GM23248 (cell line): ENCODE results near the gene RARB. TPM values are rescaled to one million over a fixed set of nuclear protein-coding genes. Genes with fewer than 3 reads are reported as not detected.

Experiments used
- DNase-seq: peaks from one replicate; pipeline ENCODE4 v3.0.0-alpha.2; 2015
- H2AFZ ChIP-seq: fragments of 200-600 bp; sonication (generic); 2 replicates; pipeline ENCODE4 v1.6.1; 2016; ENCODE audit warnings: antibody characterized with exemption
- H3F3A ChIP-seq: fragments of 200-600 bp; sonication (generic); 2 replicates; pipeline ENCODE4 v1.6.1; 2016; ENCODE audit warnings: mild to moderate bottlenecking, antibody characterized with exemption, mixed run types; ENCODE audit not compliant: insufficient read depth
- H3K27ac ChIP-seq: fragments of 200-600 bp; sonication (generic); 2 replicates; pipeline ENCODE4 v1.5.1; 2016; ENCODE audit warnings: mild to moderate bottlenecking
- H3K27me3 ChIP-seq: fragments of 200-600 bp; sonication (generic); replicated peaks from 2 replicates; pipeline ENCODE4 v1.6.1; 2016; ENCODE audit warnings: mild to moderate bottlenecking; ENCODE audit not compliant: insufficient read depth
- H3K36me3 ChIP-seq: fragments of 200-600 bp; sonication (generic); 2 replicates; pipeline ENCODE4 v1.6.1; 2016; ENCODE audit warnings: low read depth, mild to moderate bottlenecking
- H3K4me1 ChIP-seq: fragments of 200-600 bp; sonication (generic); 2 replicates; pipeline ENCODE4 v1.6.1; 2016; ENCODE audit warnings: mild to moderate bottlenecking; ENCODE audit not compliant: insufficient read depth
- H3K4me2 ChIP-seq: fragments of 200-600 bp; sonication (generic); one replicate; pipeline ENCODE4 v1.6.1; 2016; ENCODE audit warnings: mild to moderate bottlenecking; ENCODE audit not compliant: unreplicated experiment
- H3K4me3 ChIP-seq: fragments of 200-600 bp; sonication (generic); 2 replicates; pipeline ENCODE4 v1.5.1; 2016; ENCODE audit warnings: mild to moderate bottlenecking
- H3K79me2 ChIP-seq: fragments of 200-600 bp; sonication (generic); 2 replicates; pipeline ENCODE4 v1.6.1; 2016; ENCODE audit warnings: mild to moderate bottlenecking; ENCODE audit not compliant: insufficient read depth
- H3K9ac ChIP-seq: fragments of 200-600 bp; sonication (generic); 2 replicates; pipeline ENCODE4 v1.6.1; 2016; ENCODE audit warnings: mild to moderate bottlenecking
- H3K9me2 ChIP-seq: fragments of 200-600 bp; sonication (generic); 2 replicates; pipeline ENCODE4 v1.6.1; 2016; ENCODE audit warnings: mixed run types, mild to moderate bottlenecking, moderate library complexity; ENCODE audit not compliant: insufficient read depth
- H3K9me3 ChIP-seq: fragments of 200-600 bp; sonication (generic); one replicate; pipeline ENCODE4 v1.6.1; 2017; ENCODE audit warnings: low read depth
- H4K20me1 ChIP-seq: fragments of 200-600 bp; sonication (generic); 2 replicates; pipeline ENCODE4 v1.6.0; 2016; ENCODE audit not compliant: insufficient read depth
- EZH2 ChIP-seq: fragments of 200-600 bp; sonication (generic); IDR thresholded peaks from 2 replicates; pipeline ENCODE4 v1.6.1; 2018; ENCODE audit warnings: antibody characterized with exemption, mild to moderate bottlenecking; ENCODE audit not compliant: insufficient read depth, poor library complexity, severe bottlenecking
- EZH2phosphoT487 ChIP-seq: fragments of 200-600 bp; sonication (generic); IDR thresholded peaks from 2 replicates; pipeline ENCODE4 v1.6.1; 2018; ENCODE audit warnings: antibody characterized with exemption, moderate library complexity, mild to moderate bottlenecking, low read depth; ENCODE audit not compliant: insufficient read depth
- WGBS, 2 experiments: methylation state at CpG; one replicate each; pipeline ENCODE4 v1.1.6; 2015 to 2017; ENCODE audit warnings: low lambda C conversion rate in 2 of 2, low coverage in 1 of 2; ENCODE audit errors: missing lambda C conversion rate in 2 of 2; 5-methylcytosine and 5-hydroxymethylcytosine counted together
- in situ Hi-C: fragments of 300-500 bp; cut with MboI; formaldehyde crosslinking; loops from 2 replicates; pipeline ENCODE4 v1.15.0; 2020
- polyA plus RNA-seq: library from polyadenylated mRNA; unstranded; fragments of >200 nt; fragmentation: Nextera tagmentation; extraction: Ambion mirVana; gene quantifications from 2 replicates; pipeline ENCODE4 v1.2.1, GENCODE V29; 2016
- total RNA-seq: library from RNA; depleted of rRNA; stranded (reverse); fragments of >200 nt; shearing (Covaris generic); gene quantifications from 2 replicates; pipeline ENCODE4 v1.2.3, GENCODE V29; 2014

Gene RARB
- total and polyA plus RNA-seq, 2 experiments from 2014 or later = 0.11 TPM; not detected in 1

GRCh38 chr3:25532431-25533162, 104.5 kb downstream of the RARB start:
- no peaks in the 10 kb centered on the region for H3F3A ChIP-seq
- no peaks in the 10 kb centered on the region for H3K9me2 ChIP-seq
- H3K27ac ChIP-seq = no peak overlapping the region
- in situ Hi-C loops = no loop called here
- H3K9ac ChIP-seq = no peak overlapping the region
- H4K20me1 ChIP-seq = no peaks in the 10 kb centered on the region
- DNase-seq = no peak
- H3K4me3 ChIP-seq = no peak overlapping the region
- H3K79me2 ChIP-seq = no peaks in the 10 kb centered on the region
- no peak for TF ChIP-seq EZH2
- TF ChIP-seq EZH2phosphoT487 = no peak
- H3K4me2 ChIP-seq = no peak overlapping the region
- H2AFZ ChIP-seq = no peak overlapping the region
- H3K9me3 ChIP-seq = no peaks in the 10 kb centered on the region
- 59 to 61% methylated on average over 3 of the region's 3 CpGs for WGBS, 2 experiments
- no peaks in the 10 kb centered on the region for H3K36me3 ChIP-seq
- H3K4me1 ChIP-seq = no peaks in the 10 kb centered on the region
- no peaks in the 10 kb centered on the region for H3K27me3 ChIP-seq

- Histone ChIP-seq H3K4me2 (no peak overlapping the region), H3K36me3 (no peaks in the 10 kb centered on the region), H3K27ac (no peak overlapping the region), H3K9ac (no peak overlapping the region), H3K9me3 (no peaks in the 10 kb centered on the region), H2AFZ (no peak overlapping the region), H3K9me2 (no peaks in the 10 kb centered on the region), H4K20me1 (no peaks in the 10 kb centered on the region), H3K4me1 (no peaks in the 10 kb centered on the region), H3K4me3 (no peak overlapping the region), H3K27me3 (no peaks in the 10 kb centered on the region), H3K79me2 (no peaks in the 10 kb centered on the region), H3F3A (no peaks in the 10 kb centered on the region)
- TF ChIP-seq EZH2 = no peak
- TF ChIP-seq EZH2phosphoT487 = no peak
- no peak for DNase-seq
- 43 to 61% methylated on average over 2 of the region's 2 CpGs for WGBS, 2 experiments
- in situ Hi-C loops = no loop called here
Measured at GRCh38 chr3:25533399-25533798, 105.3 kb downstream of the RARB start.

- no peaks in the 10 kb centered on the region for H3K9me2 ChIP-seq
- no peaks in the 10 kb centered on the region for H3K36me3 ChIP-seq
- H3K9ac ChIP-seq = no peak overlapping the region
- H3F3A ChIP-seq = no peaks in the 10 kb centered on the region
- H3K4me2 ChIP-seq = no peak overlapping the region
- H3K27ac ChIP-seq = no peak overlapping the region
- TF ChIP-seq EZH2 (no peak), EZH2phosphoT487 (no peak)
- WGBS, 2 experiments = 71 to 75% methylated on average over 1 of the region's 1 CpG
- no peaks in the 10 kb centered on the region for H3K79me2 ChIP-seq
- no peaks in the 10 kb centered on the region for H3K27me3 ChIP-seq
- H2AFZ ChIP-seq = no peak overlapping the region
- no peak overlapping the region for H3K4me3 ChIP-seq
- H3K9me3 ChIP-seq = no peaks in the 10 kb centered on the region
- DNase-seq = no peak
- H4K20me1 ChIP-seq = no peaks in the 10 kb centered on the region
- H3K4me1 ChIP-seq = no peaks in the 10 kb centered on the region
- in situ Hi-C loops = no loop called here
Measured at GRCh38 chr3:25534007-25534406, 105.9 kb downstream of the RARB start.

GRCh38 chr3:25536521-25537391, 108.7 kb downstream of the RARB start:
- in situ Hi-C loops = no loop called here
- no peak for DNase-seq

More at GRCh38 chr3:25536521-25537391, 108.7 kb downstream of the RARB start:
- TF ChIP-seq EZH2phosphoT487 (no peak), EZH2 (no peak)
- no peaks in the 10 kb centered on the region for H3K4me1 ChIP-seq
- no peaks in the 10 kb centered on the region for H3K79me2 ChIP-seq
- H3K9me3 ChIP-seq = no peaks in the 10 kb centered on the region
- H3K27me3 ChIP-seq = no peaks in the 10 kb centered on the region
- no peaks in the 10 kb centered on the region for H3K36me3 ChIP-seq
- H3K4me3 ChIP-seq = no peak overlapping the region
- no peak overlapping the region for H3K9ac ChIP-seq
- no peaks in the 10 kb centered on the region for H3F3A ChIP-seq
- H3K9me2 ChIP-seq = no peaks in the 10 kb centered on the region
- H2AFZ ChIP-seq = no peak overlapping the region
- H3K27ac ChIP-seq = no peak overlapping the region
- no peak overlapping the region for H3K4me2 ChIP-seq
- no peaks in the 10 kb centered on the region for H4K20me1 ChIP-seq
- 42 to 49% methylated on average over 7 of the region's 7 CpGs for WGBS, 2 experiments
